Inflammatory macrophage treated with lipopolysaccharide for 4 hours (primary cell): ENCODE data around the gene ZNF182.
A peak's percentile ranks its signal among the peaks of the same experiment; 100 is the strongest.
"Not testable (repeated sequence)": the region's sequence is repeated elsewhere in the genome, so short reads cannot be mapped to it uniquely, and the experiment has no call there.

ENCODE experiments used
- DNase-seq: peaks from one replicate; pipeline ENCODE4 v3.0.0-alpha.2; 2020

The ZNF182 gene

DNA sequence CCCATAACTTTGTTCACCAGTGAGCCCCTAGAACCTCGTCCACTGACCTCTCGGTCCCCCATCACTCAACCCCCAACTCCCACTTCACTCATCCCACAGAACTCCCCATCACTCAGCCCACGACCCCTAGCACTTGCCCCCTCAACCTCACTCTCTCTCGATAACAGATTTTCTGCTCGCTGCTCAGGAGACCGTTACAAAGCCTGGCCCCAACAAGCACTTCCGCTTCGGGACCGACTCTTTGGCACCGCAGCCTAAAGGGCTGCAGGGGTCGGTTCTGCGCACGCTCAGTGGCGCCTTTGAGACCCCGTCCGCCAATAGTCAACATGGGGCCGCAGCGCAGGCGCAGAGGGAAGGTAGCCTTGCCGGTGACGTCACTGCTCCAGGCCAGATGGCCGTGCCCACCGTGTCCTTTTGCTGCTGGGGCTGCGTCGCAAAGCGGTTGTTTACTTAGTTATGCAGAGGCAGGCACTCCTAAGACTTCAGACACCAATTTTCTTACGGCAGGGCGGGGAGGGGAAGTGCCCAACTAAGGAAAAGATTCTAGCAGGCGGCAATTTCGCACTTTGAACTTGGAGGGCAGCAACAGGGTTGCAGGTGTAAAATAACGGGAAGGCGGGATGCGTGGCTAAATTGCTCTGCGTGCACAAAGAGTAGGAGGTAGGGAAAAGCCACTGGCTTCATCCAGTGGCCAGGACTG is at the start of gene ZNF182:
TSS of gene ZNF182 (minus strand) at position 232 of the 700 bp plus-strand sequence. CDS start 1,380 bp downstream, outside the sequence.
- peak; percentile 92 for DNase-seq

DNA sequence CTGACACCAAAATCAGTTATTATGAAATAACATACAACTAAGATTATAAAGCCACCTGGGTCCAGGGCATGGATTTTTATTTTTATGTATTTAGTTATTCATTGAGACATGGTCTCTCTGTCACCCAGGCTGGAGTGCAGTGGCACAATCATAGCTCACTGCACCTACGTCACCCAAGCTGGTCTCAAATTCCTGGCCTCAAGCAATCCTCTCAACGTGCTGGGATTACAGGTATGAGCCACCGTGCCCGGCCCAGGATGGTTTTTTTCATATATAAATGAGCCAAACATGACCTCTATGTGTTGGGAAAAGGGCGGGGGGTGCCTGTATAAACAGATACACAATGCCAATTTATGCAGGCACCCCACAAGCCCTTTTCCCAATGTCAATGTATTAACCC is 43.1 kb upstream of the ZNF182 start:
- DNase-seq = no peak

DNA sequence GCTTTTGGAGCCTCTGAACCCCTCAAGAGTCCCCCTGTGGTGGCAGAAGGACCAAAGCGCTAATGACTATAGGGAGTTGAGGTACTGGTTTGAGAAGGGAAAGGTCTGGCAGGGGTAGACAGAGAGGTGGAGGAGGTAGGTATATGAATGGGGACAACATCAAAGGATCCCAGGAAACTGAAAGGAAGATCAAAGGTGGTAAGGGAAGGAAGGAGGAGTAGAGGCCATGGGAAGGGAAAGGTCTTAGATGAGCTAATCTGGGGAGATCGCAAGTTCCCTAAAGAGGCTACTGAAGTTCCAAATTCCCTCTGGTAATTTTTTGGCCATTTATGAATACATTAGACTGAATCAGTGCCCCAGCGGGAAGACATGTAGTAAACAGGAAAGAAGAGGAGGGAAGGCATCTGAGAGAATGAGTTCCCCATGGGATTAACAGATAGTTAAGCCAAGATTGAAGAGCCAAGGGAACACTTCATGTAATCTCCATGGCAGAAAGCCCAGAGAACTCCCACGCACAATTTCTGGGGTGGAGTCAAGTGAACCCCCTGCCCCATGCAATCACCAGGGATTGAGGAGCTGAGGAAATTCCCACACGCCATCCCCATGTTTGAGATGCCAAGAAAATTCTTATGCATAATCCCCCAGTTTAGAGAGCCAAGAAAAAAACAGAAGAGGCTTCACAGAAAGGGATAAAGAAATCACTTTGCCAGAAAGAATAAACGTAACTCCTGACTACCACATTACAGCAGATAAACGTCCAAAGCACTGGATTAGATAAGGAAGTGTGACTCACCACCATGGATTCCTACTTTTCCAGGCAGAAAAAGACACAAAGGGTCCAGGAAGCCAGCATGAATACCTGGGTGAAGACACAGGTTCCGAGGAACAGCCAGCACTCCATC is 41.9 kb upstream of the ZNF182 start:
- peak; percentile 3 for DNase-seq

DNA sequence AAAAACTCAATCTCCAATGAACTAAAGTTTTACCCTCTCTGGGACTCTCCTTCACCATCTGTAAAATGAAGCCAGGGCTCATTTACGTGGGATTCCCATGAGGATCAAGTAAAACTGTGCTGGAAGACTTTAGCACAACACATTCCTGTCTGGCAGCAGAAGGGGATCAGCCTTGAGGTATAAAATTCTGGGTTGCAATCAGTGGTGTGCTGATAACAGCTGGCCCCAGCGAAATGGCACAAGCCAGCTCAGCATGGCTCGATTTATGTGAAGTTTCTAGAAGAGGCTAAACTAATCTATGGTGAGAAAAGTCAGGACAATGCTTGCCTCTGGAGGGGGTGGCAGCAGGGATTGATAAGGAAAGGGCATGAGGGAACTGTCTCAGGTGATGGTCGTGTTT is 39.3 kb upstream of the ZNF182 start:
- no peak for DNase-seq

DNA sequence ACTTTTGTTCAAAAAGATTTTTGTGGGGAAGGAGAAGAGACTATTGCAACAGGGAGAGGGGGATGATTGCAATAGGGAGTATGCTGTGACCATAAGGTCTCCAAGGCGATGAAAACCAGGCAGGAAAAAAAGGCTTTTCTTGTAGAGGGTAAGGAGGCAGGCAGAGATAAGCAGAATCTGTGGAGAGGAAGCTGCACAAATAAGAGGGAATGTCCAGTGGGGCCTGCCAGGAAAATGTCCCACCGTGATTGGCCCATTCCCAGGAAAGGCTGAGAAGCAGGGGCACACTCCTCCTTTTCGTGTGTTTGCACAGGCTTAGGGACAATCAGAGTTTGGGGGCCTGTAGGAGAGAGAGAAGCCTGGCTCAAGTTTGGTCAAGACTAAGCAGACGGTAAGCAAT is 32.1 kb upstream of the ZNF182 start:
- DNase-seq = no peak

DNA sequence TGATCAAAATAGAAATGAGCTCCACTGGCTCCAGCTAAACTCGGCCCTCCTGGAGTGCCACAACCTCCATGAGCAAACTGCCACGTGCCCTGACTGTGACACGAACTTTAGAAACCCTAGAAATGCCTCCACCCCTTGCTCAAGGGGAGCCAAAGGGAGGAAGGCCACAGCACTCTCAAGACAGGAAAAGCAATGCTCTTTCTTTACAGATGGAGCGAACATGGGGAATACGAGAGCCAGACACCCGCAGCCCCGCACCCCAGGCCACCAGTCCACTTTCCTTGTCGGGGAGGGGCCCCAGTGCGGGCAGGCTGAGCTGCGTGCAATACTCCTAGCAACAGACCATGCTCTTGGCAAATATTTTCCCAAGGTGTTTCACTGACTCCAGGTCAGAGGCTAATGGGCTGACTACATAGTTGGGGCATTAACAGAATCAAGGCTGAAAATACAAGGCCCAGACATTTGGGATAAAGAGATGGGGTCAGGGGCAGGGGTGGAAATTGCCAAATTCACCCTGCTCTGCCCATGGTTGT is 26.9 kb upstream of the ZNF182 start:
- DNase-seq = not testable (repeated sequence)

DNA sequence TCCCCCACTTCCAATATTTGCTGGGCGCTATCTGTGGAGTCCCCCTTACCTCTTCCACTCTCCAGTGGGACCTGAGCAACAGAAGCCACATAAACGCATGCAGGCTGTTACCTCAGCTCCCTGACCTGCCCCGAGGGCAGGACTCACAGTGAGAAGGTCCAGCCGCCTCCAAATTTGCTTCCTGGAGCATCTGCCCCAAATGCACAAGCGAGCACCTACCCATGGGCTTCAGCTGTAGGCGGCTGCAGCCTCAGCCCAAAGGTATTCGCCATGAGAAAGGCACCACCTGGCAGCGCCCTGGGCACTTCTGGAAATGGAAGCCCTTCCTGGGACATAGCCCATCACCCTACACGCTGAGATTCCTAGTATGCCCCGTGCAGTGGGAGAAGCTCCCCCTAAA is 26.4 kb upstream of the ZNF182 start:
- DNase-seq = no peak

DNA sequence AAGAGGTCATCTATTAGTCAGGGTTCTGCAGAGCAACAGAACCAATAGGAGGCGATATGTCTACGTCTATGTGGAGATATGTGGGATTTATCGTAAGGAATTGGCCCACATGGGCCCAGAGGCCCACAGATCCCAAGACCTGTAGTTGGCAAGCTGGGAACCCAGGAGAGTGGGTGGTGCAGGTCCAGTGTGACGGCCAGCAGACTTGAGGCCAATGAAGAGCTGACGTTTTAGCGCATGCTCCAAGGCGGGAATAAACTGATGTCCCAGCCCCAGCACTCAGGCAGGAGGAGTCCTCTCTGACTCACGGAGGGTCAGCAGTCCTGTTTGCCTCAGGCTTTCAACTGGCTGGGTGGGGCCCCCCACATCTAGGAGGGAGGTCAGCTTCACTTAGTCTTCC is 24.3 kb upstream of the ZNF182 start:
- no peak for DNase-seq

DNA sequence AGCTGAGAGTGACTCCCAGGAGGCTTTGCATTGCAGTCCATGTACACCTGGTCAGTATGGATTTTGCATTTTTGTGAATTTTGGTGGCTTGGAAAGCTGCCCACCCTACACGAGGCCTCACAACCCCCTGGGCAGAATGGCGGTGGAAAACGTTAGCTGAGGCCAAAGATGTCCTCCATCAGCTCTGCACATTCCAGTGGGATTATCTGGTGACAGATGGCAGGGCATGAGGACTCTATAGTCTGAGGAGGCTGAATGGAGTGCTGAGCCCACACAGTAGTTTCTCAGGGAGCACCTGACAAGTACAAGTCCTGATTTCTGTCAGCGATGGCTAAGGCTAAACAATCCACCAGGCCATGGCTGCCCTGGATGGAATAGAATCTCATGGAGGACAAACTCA is 23.8 kb upstream of the ZNF182 start:
- DNase-seq = not testable (repeated sequence)

DNA sequence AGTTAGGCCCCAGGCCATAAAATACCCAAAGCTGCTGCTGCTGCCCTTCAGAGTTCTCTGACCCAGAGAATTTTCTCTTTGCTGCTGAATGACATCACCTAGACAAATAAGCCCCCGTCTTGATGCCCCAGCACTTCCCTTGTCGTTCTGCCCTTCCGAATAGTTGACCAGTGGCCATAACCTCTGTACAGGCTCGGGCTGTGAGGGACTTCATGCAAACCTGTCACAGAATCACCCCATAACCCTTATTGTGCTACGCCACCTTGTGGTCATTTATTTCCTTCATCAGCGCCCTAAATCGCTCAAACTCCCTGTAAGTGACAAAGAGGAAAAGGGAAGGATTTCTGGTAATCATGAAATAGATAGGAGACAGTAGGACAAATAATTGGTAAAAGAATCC is 21.8 kb upstream of the ZNF182 start:
- DNase-seq = peak; percentile 58

DNA sequence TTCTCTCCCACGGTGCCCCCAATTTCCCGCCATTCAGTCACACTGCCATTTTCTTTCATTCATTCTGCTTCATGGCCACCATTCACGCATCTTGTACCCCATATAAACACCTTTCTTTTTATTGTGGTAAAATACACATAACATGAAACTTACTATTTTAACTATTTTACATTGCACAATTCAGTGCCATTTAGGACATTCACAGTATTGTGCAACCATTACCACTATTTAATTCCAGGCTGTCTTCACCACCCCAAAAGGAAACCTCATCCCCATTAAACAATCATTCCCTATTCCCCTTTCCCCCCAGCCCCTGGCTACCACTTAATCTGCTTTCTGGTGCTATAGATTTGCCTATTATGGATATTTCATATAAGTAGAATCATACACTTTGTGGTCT is 18.9 kb upstream of the ZNF182 start:
- DNase-seq = peak; percentile 12

DNA sequence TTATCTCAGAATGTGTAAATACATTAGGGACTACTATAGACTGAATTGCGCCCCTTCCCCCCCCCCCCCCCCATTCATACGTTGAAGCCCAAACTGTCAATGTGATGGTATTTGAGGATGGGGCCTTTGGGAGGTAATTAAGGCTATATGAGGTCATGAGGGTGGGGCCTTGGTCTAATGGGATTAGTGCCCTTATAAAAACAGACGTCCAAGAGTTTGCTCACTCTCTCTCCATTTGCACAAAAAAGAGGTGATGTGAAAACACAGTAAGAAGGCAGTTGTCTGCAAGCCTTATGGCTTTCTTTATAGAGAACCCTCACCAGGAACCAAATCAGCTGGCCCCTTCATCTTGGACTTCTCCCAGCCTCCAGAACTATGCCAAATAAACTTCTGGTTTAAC is 18.3 kb upstream of the ZNF182 start:
- no peak for DNase-seq

DNA sequence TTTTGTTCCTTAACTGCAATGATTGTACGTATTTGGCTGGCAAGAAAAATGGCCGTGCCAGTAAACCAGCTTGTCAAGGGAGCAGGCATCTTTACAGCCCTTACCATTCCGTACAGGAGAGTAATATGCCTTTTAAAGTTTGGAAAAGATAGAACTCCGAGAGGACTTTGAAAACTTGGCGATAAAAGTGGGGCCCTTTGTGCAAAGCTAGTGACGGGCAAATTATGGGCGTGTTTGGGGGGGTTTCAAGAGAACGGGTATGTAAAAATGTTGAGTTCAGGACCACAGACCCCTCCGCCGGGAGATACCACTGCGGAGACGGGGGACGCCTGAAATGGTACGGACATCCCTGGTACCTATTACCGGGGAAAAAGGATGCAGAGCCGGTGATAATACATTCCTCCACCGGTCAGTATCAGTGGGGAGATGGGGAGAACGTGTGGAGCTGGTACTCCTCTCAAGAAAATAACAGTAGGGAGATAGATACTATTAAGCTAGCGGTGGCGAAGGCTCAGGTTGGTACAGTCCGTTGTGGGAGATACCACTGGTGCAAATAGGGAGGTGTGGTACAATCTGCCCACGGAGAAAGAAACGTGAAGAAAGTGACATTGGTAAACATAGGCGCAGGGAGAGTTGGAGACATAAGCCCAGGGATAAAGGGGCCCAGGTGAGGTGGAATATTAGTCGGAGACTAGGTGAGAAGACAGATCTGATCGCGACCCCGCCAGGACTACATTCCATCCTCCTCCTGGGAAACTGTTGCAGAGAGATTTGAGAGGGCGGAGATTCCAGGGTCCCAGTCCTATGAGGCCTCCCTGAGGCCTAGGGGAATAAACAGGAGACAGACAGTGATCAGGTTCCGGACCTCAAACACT is 17.5 kb upstream of the ZNF182 start:
- DNase-seq = peak; percentile 57

DNA sequence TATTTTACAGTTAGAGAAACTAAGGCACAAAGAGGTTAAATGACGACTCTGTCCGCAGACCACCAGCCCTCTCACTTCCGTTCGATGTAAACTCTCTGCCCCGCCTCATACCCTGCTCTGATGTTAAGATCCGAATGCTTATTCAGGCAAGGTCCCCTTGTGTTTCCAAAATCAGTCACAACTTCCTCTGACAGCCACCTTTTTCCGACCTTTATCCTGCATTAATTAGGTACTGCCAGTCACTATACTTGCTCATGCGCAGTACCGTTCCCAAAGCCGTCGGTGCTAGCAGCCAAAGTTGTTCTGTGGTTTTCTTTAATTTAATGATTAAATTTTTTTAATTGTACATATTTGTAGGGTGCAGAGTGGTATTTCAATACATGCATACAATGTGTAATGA is 16.7 kb upstream of the ZNF182 start:
- DNase-seq = not testable (repeated sequence)

DNA sequence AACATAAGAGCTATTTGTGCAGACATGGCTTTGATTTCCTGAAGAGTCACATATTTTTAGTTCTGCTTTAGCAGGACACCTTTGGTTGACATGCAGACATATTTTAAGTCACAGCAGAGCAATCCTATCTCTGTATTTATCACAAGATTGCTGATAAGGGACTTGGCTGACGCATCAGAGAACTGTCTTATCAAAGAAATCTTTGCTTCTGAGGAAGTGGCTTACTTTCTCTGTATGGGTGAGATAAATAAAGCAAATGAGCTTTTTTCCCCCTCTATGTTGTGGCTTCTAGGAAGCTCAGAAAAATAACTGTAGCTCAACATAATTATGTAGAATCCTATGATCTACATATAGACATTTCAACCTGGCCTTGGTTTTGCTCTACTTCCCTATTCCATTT is 16.1 kb upstream of the ZNF182 start:
- not testable (repeated sequence) for DNase-seq

DNA sequence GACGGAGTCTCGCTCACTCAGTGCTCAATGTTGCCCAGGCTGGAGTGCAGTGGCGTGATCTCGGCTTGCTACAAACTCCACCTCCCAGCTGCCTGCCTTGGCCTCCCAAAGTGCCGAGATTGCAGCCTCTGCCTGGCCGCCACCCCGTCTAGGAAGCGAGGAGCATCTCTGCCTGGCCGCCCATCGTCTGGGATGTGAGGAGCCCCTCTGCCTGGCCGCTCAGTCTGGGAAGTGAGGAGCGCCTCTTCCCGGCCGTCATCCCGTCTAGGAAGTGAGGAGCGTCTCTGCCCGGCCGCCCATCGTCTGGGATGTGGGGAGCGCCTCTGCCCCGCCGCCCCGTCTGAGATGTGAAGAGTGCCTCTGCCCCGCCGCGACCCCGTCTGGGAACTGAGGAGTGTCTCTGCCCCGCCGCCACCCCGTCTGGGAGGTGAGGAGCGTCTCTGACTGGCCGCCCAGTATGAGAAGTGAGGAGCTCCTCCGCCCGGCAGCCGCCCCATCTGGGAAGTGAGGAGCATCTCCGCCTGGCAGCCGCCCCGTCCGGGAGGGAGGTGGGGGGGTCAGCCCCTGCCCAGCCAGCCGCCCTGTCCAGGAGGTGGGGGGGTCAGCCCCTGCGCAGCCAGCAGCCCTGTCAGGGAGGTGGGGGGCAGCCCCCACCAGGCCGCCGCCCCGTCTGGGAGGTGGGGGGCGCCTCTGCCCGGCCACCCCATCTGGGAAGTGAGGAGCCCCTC is 13.0 kb upstream of the ZNF182 start:
- DNase-seq = not testable (repeated sequence)

DNA sequence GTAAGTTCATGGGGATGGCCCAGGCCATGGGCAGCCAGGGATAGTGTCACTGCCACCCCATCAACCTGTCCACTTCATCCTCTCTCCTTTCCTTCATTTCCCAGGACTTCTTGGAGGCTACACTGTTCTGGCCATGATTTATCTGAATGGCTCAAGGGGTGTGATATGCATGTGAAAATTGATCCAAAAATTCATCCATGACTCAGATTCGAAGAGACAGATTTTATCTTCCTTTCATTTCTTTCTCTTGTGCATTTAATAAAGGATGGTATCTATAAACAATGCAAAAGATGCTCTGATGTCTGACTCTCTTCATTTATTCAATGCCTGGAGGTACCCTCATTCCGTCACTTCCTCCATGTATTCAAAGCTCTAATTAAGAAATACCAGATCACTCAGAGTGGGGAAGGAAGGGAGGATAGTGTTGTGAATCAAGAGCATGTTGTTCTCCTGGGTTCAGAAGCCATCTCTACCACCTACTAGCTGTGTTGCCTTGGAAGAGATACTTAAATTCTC is 5.7 kb upstream of the ZNF182 start:
- not testable (repeated sequence) for DNase-seq

DNA sequence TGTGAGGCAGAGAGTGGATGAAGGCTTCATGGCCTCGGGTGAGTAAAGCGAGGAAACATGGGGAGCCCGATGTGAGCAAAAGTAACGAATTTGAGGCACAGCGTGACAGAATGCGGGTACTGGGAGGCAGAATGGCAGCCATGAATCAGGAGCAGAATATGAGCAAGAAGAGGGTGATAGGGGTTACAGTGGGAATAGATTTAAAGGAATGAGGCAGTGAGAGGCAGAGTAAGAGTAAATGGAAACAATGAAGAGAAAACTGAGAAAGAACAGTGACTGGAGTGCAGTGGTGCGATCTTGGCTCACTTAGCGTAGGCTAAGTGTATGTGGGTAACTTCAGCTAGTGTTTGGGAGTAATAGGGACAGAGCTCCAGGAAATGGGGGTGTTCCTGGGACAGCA is 2.9 kb upstream of the ZNF182 start, which contains the start of gene SPACA5:
TSS of gene SPACA5 (plus strand) at position 301 of the 400 bp plus-strand sequence. CDS start 815 bp downstream, outside the sequence.
- not testable (repeated sequence) for DNase-seq

DNA sequence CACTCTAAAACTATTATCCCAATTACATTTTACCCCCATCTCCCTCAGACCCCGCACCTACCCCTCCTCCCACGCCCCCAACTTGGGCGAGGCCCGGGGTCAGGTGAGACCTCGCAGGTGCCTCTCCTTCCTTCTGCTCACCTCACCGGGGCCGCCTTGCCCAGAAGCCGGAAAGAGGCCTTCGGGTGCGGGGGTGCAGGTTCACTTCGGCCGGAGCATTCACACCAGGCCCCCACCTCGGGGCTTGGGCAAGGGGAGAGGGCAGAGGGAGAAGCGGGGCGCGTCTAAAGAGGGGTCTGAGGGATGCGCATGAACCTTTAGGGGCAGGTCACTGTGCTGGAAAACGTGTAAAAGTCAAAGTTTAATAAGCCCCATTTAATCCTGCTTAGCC is 427 bp downstream of the ZNF182 start:
- DNase-seq = no peak

DNA sequence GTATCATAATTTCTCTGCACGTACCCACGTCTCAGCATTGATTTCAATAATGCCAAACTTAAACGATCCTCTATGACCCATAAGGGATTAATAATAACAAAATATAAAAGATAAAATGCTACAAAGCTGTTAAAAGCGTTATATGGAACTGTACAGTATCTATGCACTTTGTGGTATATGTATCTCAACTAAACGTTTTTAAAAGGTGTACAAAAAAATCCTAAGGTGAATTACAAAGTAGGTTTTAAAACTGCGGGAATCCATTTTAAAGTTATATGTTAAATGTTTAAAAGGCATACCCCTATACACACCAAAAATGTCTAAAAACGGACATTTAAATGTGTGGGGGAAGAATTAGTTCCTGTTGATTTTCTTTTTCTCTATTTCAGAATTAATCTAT is 860 bp downstream of the ZNF182 start:
- no peak for DNase-seq

DNA sequence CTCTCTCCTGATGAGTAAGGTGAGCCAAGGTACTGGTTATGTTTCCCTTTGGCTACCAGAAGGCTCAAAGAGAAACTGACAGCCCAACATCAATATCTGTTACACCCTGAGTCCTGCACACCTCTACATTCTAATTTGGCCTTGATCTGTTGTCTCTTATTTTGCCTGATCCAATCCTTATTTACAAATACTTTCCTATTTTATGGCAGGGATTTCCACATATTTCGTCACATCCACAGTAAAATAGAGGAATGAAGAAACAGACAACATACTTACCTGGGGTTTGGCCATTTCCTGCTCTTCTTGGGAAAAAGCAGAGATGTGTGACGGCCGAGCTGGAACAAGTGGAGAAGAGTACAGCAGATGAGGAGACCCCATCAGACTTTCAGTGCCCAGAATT is 1.5 kb downstream of the ZNF182 start:
- DNase-seq = no peak

DNA sequence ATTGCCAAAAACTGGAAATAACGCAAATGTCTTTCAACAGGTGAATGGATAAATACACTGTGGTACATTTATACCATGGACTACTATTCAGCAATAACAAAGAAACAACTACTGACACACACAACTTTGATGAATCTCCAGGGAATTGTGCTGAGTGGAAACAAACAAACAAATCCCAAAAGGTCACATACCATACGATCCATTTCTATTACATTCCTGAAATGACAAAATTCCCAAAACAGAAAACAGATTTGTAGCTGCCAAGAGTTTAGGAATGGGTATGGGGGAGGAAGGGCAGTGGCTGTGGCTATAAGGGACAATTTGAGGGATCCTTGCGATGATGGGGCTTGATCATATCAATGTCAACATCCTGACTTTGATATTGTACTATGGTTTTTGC is 2.5 kb downstream of the ZNF182 start:
- DNase-seq = no peak
